ENCODE results near the gene PCDHA9.
"Not testable (repeated sequence)": the region's sequence is repeated elsewhere in the genome, so short reads cannot be mapped to it uniquely, and the experiment has no call there.

The PCDHA9 gene

DNA sequence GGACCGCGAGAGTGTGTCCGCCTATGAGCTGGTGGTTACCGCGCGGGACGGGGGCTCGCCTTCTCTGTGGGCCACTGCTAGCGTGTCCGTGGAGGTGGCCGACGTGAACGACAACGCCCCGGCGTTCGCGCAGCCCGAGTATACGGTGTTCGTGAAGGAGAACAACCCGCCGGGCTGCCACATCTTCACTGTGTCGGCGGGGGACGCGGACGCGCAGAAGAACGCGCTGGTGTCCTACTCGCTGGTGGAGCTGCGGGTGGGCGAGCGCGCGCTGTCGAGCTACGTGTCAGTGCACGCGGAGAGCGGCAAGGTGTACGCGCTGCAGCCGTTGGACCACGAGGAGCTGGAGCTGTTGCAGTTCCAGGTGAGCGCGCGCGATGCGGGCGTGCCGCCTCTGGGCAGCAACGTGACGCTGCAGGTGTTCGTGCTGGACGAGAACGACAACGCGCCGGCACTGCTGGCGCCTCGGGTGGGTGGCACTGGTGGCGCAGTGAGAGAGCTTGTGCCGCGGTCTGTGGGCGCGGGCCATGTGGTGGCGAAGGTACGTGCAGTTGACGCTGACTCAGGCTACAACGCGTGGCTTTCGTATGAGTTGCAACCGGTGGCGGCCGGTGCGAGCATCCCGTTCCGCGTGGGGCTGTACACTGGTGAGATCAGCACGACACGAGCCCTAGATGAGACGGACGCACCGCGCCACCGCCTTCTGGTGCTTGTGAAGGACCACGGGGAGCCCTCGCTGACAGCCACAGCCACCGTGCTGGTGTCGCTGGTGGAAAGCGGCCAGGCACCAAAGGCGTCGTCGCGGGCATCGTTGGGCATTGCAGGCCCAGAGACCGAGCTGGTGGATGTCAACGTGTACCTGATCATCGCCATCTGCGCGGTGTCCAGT, 12.3 kb upstream of the PCDHA9 start:
- DNase-seq, result no peak

GRCh38 chr5:140840978-140841962, 6.9 kb upstream of the PCDHA9 start, which contains the start of gene PCDHA8:
Gene PCDHA8, plus strand, starts transcription at chr5:140841187. Its CDS starts 135 bp downstream, at chr5:140841322.
- DNase-seq, result no peak

GRCh38 chr5:140842798-140843733, 5.1 kb upstream of the PCDHA9 start:
- no peak for DNase-seq

DNA sequence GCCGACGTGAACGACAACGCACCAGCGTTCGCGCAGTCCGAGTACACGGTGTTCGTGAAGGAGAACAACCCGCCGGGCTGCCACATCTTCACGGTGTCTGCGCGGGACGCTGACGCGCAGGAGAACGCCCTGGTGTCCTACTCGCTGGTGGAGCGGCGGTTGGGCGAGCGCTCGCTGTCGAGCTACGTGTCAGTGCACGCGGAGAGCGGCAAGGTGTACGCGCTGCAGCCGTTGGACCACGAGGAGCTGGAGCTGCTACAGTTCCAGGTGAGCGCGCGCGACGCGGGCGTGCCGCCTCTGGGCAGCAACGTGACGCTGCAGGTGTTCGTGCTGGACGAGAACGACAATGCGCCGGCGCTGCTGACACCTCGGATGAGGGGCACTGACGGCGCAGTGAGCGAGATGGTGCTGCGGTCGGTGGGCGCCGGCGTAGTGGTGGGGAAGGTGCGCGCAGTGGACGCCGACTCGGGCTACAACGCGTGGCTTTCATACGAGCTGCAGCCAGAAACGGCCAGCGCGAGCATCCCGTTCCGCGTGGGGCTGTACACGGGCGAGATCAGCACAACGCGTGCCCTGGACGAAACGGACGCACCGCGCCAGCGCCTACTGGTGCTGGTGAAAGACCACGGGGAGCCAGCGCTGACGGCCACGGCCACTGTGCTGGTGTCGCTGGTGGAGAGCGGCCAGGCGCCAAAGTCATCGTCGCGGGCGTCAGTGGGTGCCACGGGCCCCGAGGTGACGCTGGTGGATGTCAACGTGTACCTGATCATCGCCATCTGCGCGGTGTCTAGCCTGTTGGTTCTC, 1.9 kb downstream of the PCDHA9 start:
- not testable (repeated sequence) for DNase-seq

DNA sequence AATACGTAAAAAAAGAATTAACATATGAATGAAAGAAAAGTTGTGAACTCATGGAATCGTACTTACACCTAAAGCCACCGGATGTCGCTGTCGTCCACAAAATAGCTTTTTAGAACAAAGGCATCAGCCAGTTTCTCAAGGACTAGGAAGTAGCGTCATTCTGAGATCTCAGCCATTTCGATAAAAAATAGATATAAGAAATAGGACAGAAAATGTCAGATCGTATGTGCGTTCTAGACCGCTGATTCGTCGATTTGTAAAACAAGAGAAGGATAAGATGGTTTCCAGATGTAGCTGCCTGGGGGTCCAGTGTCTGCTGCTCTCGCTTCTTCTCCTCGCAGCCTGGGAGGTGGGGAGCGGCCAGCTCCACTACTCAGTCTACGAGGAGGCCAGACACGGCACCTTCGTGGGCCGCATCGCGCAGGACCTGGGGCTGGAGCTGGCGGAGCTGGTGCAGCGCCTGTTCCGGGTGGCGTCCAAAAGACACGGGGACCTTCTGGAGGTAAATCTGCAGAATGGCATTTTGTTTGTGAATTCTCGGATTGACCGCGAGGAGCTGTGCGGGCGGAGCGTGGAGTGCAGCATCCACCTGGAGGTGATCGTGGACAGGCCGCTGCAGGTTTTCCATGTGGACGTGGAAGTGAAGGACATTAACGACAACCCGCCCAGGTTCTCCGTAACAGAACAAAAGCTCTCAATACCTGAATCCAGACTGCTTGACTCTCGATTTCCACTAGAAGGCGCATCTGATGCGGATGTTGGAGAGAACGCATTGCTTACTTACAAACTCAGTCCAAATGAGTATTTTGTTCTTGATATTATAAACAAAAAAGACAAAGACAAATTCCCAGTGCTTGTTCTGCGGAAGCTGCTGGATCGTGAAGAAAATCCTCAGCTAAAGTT, 7.8 kb downstream of the PCDHA9 start, which contains the start of gene PCDHA10:
Gene PCDHA10, plus strand, starts transcription at position 126 of the 903 bp plus-strand sequence. Its CDS starts 152 bp downstream, at position 278.
- DNase-seq, result no peak

DNA sequence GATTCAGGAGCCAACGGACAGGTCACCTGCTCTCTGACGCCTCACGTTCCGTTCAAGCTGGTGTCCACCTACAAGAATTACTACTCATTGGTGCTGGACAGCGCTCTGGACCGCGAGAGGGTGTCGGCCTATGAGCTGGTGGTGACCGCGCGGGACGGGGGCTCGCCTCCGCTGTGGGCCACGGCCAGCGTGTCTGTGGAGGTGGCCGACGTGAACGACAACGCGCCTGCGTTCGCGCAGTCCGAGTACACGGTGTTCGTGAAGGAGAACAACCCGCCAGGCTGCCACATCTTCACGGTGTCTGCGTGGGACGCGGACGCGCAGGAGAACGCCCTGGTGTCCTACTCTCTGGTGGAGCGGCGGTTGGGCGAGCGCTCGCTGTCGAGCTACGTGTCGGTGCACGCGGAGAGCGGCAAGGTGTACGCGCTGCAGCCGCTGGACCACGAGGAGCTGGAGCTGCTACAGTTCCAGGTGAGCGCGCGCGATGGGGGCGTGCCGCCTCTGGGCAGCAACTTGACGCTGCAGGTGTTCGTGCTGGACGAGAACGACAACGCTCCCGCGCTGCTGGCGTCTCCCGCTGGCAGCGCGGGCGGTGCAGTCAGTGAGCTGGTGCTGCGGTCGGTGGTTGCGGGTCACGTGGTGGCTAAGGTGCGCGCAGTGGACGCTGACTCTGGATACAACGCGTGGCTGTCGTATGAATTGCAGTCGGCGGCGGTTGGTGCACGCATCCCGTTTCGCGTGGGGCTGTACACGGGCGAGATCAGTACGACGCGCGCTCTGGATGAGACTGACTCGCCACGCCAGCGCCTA, 9.2 kb downstream of the PCDHA9 start:
- no peak for DNase-seq

DNA sequence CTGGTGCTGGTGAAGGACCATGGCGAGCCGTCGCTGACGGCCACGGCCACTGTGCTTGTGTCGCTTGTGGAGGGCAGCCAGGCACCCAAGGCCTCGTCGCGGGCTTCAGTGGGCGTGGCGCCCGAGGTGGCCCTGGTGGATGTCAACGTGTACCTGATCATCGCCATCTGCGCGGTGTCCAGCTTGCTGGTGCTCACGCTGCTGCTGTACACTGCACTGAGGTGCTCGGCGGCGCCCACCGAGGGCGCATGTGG, 9.7 kb downstream of the PCDHA9 start:
- no peak for DNase-seq

DNA sequence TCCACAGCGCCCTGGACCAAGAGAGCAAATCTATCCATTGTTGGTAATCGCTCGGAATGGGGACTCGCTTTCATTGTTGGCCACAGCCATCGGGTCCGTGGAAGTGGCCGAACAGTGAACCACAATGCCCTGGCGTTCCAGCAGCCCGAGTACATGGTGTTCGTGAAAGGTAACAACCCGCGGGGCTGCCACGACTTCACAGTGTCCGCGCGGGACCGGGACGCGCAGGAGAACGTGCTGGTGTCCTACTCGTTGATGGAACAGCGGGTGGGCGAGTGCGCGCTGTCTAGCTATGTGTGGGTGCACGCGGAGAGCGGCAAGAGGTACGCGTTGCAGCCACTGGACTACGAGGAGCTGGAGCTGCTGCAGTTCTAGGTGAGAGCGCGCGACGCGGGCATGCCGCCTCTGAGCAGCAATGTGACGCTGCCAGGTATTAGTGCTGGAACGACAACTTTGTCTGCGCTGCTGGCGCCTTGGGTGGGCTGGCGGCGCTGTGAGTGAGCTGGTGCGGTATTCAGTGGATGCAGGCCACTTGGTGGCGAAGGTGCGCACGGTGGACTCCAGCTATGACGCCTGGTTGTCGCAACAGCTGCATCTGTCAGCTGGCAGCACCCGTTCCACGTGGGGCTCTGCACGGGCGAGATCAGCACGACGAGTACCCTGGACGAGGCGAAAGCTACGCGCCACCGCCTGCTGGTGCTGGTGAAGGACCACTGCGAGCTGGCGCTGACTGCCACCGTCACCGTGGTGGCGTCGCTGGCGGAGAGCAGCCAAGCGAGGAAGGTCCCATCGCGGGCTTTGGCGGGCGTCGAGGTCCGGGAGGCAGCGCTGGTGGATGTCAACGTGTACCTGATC, 14.5 kb downstream of the PCDHA9 start:
- DNase-seq, result no peak

DNA sequence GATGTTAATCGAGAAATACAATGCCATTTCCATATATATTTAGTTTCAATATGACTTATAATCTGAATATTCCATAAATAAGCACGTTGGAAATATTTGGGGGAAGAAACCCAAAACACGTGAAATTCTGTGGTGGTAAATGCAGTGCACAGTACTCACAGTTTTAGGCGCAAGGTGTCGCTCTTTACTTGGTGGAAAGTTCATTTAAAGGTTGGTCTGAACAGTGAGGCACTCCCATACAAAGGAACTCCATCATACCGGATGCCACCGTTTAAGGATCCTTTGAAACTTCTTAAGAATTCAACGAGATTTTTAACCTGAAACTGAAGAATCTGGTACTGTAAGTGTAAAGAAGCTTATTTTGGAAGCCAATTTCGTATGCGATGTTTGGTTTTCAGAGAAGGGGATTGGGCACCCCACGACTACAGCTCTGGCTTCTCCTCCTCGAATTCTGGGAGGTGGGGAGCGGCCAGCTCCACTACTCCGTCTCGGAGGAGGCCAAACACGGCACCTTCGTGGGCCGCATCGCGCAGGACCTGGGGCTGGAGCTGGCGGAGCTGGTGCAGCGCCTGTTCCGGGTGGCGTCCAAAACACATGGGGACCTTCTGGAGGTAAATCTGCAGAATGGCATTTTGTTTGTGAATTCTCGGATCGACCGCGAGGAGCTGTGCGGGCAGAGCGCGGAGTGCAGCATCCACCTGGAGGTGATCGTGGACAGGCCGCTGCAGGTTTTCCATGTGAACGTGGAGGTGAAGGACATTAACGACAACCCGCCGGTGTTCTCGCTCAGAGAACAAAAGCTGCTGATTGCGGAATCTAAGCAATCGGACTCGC, 20.8 kb downstream of the PCDHA9 start, which contains the start of gene PCDHA11:
Gene PCDHA11, plus strand, starts transcription at position 237 of the 834 bp plus-strand sequence. Its CDS starts 147 bp downstream, at position 384.
- DNase-seq, result no peak

DNA sequence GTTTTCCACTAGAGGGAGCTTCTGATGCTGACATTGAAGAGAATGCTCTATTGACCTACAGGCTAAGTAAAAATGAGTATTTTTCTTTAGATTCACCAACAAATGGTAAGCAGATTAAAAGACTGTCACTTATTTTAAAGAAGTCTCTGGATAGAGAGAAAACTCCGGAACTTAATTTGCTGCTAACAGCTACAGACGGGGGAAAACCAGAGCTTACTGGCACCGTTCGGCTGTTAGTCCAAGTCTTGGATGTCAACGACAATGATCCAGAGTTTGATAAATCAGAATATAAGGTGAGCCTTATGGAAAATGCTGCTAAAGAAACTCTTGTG, 21.3 kb downstream of the PCDHA9 start:
- no peak for DNase-seq

GRCh38 chr5:140870221-140871201, 22.3 kb downstream of the PCDHA9 start:
- DNase-seq, result no peak

DNA sequence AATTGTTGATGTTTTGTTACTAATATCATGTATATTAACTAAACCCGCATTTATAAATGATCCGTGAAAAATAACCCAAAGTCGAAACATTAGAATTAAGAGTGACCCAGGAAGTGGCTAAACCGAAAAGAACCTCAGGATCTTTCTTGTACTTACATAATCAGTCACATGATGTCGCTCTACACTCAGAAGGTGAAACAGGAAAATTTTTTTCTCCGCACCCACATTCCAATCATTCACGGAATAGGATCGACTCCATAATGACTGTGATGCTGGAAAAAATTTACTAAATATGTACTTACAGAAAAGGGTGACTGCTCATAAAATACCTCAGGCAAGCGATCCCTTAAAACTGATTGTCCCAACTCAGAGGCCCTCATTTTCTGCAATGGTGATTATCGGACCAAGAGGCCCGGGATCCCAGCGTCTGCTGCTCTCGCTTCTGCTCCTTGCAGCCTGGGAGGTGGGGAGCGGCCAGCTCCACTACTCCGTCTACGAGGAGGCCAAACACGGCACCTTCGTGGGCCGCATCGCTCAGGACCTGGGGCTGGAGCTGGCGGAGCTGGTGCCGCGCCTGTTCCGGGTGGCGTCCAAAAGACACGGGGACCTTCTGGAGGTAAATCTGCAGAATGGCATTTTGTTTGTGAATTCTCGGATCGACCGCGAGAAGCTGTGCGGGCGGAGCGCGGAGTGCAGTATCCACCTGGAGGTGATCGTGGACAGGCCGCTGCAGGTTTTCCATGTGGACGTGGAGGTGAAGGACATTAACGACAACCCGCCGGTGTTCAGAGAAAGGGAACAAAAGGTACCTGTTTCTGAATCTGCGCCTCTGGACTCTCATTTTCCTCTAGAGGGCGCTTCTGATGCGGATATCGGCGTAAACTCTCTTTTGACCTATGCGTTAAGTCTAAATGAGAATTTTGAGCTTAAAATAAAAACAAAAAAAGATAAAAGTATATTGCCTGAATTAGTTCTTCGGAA, 27.2 kb downstream of the PCDHA9 start, which contains the start of gene PCDHA12:
Gene PCDHA12, plus strand, starts transcription at position 224 of the 981 bp plus-strand sequence. Its CDS starts 165 bp downstream, at position 389.
- DNase-seq, result no peak

DNA sequence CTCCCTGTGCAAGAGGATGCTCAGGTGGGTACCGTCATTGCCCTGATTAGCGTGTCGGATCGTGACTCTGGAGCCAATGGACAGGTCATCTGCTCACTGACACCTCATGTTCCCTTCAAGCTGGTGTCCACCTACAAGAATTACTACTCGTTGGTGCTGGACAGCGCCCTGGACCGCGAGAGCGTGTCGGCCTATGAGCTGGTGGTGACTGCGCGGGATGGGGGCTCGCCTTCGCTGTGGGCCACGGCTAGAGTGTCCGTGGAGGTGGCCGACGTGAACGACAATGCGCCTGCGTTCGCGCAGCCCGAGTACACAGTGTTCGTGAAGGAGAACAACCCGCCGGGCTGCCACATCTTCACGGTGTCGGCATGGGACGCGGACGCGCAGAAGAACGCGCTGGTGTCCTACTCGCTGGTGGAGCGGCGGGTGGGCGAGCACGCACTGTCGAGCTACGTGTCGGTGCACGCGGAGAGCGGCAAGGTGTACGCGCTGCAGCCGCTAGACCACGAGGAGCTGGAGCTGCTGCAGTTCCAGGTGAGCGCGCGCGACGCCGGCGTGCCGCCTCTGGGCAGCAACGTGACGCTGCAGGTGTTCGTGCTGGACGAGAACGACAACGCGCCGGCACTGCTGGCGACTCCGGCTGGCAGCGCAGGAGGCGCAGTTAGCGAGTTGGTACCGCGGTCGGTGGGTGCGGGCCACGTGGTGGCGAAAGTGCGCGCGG, 28.5 kb downstream of the PCDHA9 start:
- not testable (repeated sequence) for DNase-seq

- DNase-seq, result no peak
Measured at GRCh38 chr5:140877262-140877581, 29.0 kb downstream of the PCDHA9 start.
